Osteoblast (primary cell): ENCODE results near the gene IL34. TPM values are rescaled to one million over a fixed set of nuclear protein-coding genes. Genes with fewer than 3 reads are reported as not detected.

Experiments
- DNase-seq: peaks from one replicate; pipeline ENCODE4 v3.0.0; 2011; ENCODE audit warnings: low spot score, mixed read lengths; ENCODE audit not compliant: insufficient read length; ENCODE audit errors: missing footprints
- H2AFZ ChIP-seq: 2 replicates; pipeline ENCODE4 v1.6.0; 2011; ENCODE audit warnings: mild to moderate bottlenecking, low read length
- H3K27ac ChIP-seq: 2 replicates; pipeline ENCODE4 v1.5.1; 2011; ENCODE audit warnings: mild to moderate bottlenecking, low read depth, low read length, moderate library complexity
- H3K27me3 ChIP-seq: 2 replicates; pipeline ENCODE4 v1.6.0; 2012; ENCODE audit warnings: mild to moderate bottlenecking, control low read depth, inconsistent platforms, low read length, moderate library complexity; ENCODE audit not compliant: insufficient read depth
- H3K36me3 ChIP-seq: 2 replicates; pipeline ENCODE4 v1.5.1; 2011; ENCODE audit warnings: mild to moderate bottlenecking, low read length, control low read depth, moderate library complexity; ENCODE audit not compliant: insufficient read depth
- H3K4me1 ChIP-seq: 2 replicates; pipeline ENCODE4 v1.5.1; 2011; ENCODE audit warnings: mild to moderate bottlenecking, low read length, control low read depth, moderate library complexity; ENCODE audit not compliant: insufficient read depth
- H3K4me2 ChIP-seq: 2 replicates; pipeline ENCODE4 v1.6.0; 2011; ENCODE audit warnings: mild to moderate bottlenecking, low read length; ENCODE audit not compliant: insufficient read depth
- H3K4me3 ChIP-seq: fragments of 200-600 bp; sonication (generic); 3 replicates; pipeline ENCODE4 v1.5.1; 2012; ENCODE audit warnings: mild to moderate bottlenecking, low read length, inconsistent platforms; ENCODE audit not compliant: insufficient read depth
- H3K79me2 ChIP-seq: 2 replicates; pipeline ENCODE4 v1.6.0; 2012; ENCODE audit warnings: mild to moderate bottlenecking, low read length, control low read depth, inconsistent platforms; ENCODE audit not compliant: insufficient read depth
- H3K9me3 ChIP-seq: 2 replicates; pipeline ENCODE4 v1.5.1; 2011; ENCODE audit warnings: low read depth, low read length, control low read depth
- H4K20me1 ChIP-seq: 2 replicates; pipeline ENCODE4 v1.6.0; 2012; ENCODE audit warnings: mild to moderate bottlenecking, low read length, control low read depth; ENCODE audit not compliant: insufficient read depth
- total RNA-seq: library from RNA; depleted of rRNA; stranded (reverse); fragments of >200 nt; gene quantifications from 2 replicates; pipeline ENCODE4 v1.2.3, GENCODE V29; 2012
- TF ChIP-seq, protein P1 (sequence below): IDR thresholded peaks from 2 replicates; pipeline ENCODE4 v1.5.1; 2011; ENCODE audit warnings: mild to moderate bottlenecking, low read depth, low read length, moderate library complexity; ENCODE audit errors: extremely low read depth

The IL34 gene
- total RNA-seq, 1 donor = 9.4 TPM

DNA sequence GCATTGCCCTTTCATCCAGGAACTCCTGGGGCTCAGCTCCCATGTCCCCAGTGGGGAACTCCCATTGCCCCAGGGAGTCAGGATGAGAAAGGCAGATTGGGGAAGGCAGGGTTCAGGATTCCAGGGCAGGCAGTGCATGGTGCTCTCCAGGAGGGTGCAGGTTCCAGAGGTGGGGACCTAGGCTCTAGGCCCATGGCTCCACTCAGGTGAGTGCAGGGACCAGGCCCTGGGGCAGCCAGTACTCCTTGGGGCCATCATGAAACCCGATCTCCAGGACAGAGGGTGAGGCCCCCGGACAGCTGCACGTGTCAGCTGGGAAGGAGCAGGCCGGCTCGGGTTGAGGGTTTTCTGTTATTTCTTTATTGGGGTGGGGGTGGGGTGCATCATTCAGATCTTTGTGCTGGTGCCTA is 40.7 kb downstream of the IL34 start:
- no peaks in the 10 kb centered on the region for H3K27me3 ChIP-seq
- no peak overlapping the region for H2AFZ ChIP-seq
- peak overlapping the region; percentile 69 for H3K4me2 ChIP-seq
- no peak overlapping the region for H3K4me3 ChIP-seq
- no peaks in the 10 kb centered on the region for H3K9me3 ChIP-seq
- TF ChIP-seq, protein P1, sequence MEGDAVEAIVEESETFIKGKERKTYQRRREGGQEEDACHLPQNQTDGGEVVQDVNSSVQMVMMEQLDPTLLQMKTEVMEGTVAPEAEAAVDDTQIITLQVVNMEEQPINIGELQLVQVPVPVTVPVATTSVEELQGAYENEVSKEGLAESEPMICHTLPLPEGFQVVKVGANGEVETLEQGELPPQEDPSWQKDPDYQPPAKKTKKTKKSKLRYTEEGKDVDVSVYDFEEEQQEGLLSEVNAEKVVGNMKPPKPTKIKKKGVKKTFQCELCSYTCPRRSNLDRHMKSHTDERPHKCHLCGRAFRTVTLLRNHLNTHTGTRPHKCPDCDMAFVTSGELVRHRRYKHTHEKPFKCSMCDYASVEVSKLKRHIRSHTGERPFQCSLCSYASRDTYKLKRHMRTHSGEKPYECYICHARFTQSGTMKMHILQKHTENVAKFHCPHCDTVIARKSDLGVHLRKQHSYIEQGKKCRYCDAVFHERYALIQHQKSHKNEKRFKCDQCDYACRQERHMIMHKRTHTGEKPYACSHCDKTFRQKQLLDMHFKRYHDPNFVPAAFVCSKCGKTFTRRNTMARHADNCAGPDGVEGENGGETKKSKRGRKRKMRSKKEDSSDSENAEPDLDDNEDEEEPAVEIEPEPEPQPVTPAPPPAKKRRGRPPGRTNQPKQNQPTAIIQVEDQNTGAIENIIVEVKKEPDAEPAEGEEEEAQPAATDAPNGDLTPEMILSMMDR = no peak
- peaks cover 35% of the 10 kb centered on the region for H3K79me2 ChIP-seq
- H3K4me1 ChIP-seq = peaks cover 56% of the 10 kb centered on the region
- peak overlapping the region; percentile 56 for H3K27ac ChIP-seq
- peaks cover 16% of the 10 kb centered on the region for H3K36me3 ChIP-seq
- peaks cover 24% of the 10 kb centered on the region for H4K20me1 ChIP-seq
- no peak for DNase-seq

DNA sequence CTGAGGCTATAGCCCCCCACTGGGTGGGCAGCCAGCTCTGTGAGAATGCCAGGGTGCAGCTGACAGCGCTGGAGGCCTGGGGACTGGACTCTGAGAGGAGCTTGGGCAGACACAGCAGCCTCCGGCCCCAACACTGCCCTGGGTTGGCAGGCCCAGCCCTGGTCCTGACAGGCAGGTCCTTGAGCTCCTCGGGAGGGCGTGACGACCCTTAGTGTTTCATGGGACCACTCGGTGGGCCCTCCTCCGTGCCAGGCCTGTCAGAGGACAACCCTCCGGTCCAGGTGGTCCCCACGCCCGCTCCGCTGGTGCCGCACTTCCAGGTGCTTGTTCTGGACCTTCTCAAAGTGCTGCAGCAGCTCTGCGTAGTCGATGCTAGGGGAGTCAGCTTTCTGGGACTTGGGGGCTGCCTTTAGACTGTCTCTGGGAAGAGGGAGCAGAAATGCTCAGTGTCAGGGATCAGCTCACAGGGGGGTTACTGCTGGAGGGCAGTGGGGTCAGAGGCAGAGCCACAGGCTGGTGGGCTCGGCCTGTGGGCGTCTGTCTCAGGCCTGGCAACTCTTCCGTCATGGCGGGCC is 41.4 kb downstream of the IL34 start:
- H3K79me2 ChIP-seq = peaks cover 29% of the 10 kb centered on the region
- peak overlapping the region; percentile 58 for H3K27ac ChIP-seq
- no peak overlapping the region for H3K4me2 ChIP-seq
- peak; percentile 89 for DNase-seq
- no peaks in the 10 kb centered on the region for H3K27me3 ChIP-seq
- TF ChIP-seq, protein P1 = no peak
- H4K20me1 ChIP-seq = peaks cover 20% of the 10 kb centered on the region
- peak overlapping the region; percentile 35 for H2AFZ ChIP-seq
- H3K36me3 ChIP-seq = peaks cover 13% of the 10 kb centered on the region
- no peak overlapping the region for H3K4me3 ChIP-seq
- H3K4me1 ChIP-seq = peaks cover 56% of the 10 kb centered on the region
- H3K9me3 ChIP-seq = no peaks in the 10 kb centered on the region

- no peaks in the 10 kb centered on the region for H3K9me3 ChIP-seq
- no peak overlapping the region for H3K4me3 ChIP-seq
- TF ChIP-seq, protein P1 = no peak
- H3K4me1 ChIP-seq = peaks cover 52% of the 10 kb centered on the region
- peak overlapping the region; percentile 58 for H3K27ac ChIP-seq
- peak; percentile 84 for DNase-seq
- H2AFZ ChIP-seq = peak overlapping the region; percentile 35
- H3K79me2 ChIP-seq = peaks cover 23% of the 10 kb centered on the region
- H3K36me3 ChIP-seq = peaks cover 8% of the 10 kb centered on the region
- no peak overlapping the region for H3K4me2 ChIP-seq
- no peaks in the 10 kb centered on the region for H3K27me3 ChIP-seq
- H4K20me1 ChIP-seq = peaks cover 15% of the 10 kb centered on the region
These were observed 41.9 kb downstream of the IL34 start for GRCh38 chr16:70688246-70688742.

DNA sequence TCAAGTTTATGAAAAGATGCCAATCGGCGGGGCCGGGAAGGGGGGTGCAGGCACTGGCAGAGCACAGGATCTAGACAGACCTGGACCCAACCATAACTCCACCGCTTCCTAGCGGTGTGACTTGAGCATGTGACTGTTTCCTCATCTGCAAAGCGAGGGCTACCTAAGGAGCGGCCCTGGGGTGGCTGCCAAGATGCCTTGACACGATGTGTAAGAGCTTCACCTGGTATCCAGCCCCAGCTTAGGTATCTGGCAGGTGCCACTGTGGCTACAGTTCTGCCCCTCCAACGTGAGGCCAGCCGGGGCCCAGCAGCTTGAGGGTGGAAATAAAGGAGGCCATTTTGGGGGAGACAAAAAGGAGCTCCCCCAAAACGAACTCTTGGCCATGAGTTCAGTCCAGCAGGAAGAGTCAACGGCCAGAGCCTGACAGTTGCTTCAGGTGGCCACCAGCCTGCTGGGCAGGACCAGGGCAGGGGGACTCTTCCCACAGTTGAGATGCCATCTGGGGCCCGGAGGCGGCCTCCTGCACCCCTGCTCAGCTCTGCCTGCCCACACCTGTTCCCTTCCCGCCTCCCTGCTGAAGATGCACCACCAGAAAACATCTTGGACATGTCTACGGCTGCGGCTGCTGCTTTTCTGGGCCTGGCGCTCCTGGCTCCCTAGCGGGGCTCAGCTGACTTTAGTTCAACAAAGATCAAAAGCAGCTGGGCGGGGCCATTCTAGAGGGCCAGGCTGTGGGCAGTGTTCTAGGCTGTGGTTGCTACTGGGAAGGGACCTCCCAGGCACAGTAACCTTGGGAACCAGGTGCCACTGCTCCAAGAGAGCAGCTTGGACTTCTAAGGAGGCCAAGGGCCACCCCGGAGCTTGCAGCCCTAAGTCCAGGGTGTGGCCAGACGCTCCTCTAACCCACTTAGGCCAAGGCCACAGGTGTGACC is 42.9 kb downstream of the IL34 start:
- Histone ChIP-seq H4K20me1 (peaks cover 7% of the 10 kb centered on the region), H3K4me1 (peaks cover 52% of the 10 kb centered on the region), H2AFZ (no peak overlapping the region), H3K4me2 (no peak overlapping the region), H3K27ac (no peak overlapping the region), H3K9me3 (no peaks in the 10 kb centered on the region), H3K79me2 (peaks cover 13% of the 10 kb centered on the region), H3K27me3 (no peaks in the 10 kb centered on the region), H3K36me3 (no peaks in the 10 kb centered on the region), H3K4me3 (no peak overlapping the region)
- TF ChIP-seq, protein P1 = no peak
- no peak for DNase-seq
